ENCODE results near the gene ERC2.

ERC2 gene

DNA sequence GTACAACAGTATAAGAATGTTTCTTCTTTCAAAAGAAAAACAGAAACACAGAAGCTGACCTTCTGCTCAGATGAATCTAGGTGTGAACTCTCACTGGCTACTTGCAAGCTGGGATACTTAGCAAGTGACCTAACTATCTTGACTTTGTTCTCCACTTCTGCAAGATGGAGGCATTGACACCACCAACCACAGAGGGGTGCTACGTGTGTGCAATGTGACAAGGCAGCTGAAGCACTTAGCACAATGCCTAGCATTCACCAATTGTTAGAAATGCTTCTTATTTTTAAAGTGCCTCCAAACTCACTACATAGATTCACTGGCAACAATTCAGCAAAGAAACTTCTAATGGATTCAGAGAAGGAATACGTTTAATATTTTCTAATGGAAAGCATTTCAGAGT, 649.8 kb downstream of the ERC2 start:
- TF ChIP-seq CEBPB (IDR thresholded peaks at IDR 0.05) (no peak), EP300 (IDR thresholded peaks at IDR 0.05; ENCODE audit: borderline replicate concordance) (no peak), CREB1 (IDR thresholded peaks at IDR 0.05; ENCODE audit: low read depth) (no peak), RAD21 (IDR thresholded peaks at IDR 0.05; ENCODE audit: low read depth) (no peak), NFIC (IDR thresholded peaks at IDR 0.05) (no peak), TCF12 (IDR thresholded peaks at IDR 0.05; ENCODE audit: low read depth) (no peak), YY1 (IDR thresholded peaks at IDR 0.05; ENCODE audit: low read depth) (no peak), TAF1 (IDR thresholded peaks at IDR 0.05; ENCODE audit: low read depth) (no peak), EGR1 (IDR thresholded peaks at IDR 0.05) (no peak), TEAD4 (IDR thresholded peaks at IDR 0.05) (no peak)
- TF ChIP-seq, protein P1, sequence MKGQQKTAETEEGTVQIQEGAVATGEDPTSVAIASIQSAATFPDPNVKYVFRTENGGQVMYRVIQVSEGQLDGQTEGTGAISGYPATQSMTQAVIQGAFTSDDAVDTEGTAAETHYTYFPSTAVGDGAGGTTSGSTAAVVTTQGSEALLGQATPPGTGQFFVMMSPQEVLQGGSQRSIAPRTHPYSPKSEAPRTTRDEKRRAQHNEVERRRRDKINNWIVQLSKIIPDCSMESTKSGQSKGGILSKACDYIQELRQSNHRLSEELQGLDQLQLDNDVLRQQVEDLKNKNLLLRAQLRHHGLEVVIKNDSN (IDR thresholded peaks at IDR 0.05): no peak
- TF ChIP-seq, protein P2, sequence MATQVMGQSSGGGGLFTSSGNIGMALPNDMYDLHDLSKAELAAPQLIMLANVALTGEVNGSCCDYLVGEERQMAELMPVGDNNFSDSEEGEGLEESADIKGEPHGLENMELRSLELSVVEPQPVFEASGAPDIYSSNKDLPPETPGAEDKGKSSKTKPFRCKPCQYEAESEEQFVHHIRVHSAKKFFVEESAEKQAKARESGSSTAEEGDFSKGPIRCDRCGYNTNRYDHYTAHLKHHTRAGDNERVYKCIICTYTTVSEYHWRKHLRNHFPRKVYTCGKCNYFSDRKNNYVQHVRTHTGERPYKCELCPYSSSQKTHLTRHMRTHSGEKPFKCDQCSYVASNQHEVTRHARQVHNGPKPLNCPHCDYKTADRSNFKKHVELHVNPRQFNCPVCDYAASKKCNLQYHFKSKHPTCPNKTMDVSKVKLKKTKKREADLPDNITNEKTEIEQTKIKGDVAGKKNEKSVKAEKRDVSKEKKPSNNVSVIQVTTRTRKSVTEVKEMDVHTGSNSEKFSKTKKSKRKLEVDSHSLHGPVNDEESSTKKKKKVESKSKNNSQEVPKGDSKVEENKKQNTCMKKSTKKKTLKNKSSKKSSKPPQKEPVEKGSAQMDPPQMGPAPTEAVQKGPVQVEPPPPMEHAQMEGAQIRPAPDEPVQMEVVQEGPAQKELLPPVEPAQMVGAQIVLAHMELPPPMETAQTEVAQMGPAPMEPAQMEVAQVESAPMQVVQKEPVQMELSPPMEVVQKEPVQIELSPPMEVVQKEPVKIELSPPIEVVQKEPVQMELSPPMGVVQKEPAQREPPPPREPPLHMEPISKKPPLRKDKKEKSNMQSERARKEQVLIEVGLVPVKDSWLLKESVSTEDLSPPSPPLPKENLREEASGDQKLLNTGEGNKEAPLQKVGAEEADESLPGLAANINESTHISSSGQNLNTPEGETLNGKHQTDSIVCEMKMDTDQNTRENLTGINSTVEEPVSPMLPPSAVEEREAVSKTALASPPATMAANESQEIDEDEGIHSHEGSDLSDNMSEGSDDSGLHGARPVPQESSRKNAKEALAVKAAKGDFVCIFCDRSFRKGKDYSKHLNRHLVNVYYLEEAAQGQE (IDR thresholded peaks at IDR 0.05; ENCODE audit: low read depth): no peak
- TF ChIP-seq, protein P3, sequence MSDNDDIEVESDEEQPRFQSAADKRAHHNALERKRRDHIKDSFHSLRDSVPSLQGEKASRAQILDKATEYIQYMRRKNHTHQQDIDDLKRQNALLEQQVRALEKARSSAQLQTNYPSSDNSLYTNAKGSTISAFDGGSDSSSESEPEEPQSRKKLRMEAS (IDR thresholded peaks at IDR 0.05): no peak

DNA sequence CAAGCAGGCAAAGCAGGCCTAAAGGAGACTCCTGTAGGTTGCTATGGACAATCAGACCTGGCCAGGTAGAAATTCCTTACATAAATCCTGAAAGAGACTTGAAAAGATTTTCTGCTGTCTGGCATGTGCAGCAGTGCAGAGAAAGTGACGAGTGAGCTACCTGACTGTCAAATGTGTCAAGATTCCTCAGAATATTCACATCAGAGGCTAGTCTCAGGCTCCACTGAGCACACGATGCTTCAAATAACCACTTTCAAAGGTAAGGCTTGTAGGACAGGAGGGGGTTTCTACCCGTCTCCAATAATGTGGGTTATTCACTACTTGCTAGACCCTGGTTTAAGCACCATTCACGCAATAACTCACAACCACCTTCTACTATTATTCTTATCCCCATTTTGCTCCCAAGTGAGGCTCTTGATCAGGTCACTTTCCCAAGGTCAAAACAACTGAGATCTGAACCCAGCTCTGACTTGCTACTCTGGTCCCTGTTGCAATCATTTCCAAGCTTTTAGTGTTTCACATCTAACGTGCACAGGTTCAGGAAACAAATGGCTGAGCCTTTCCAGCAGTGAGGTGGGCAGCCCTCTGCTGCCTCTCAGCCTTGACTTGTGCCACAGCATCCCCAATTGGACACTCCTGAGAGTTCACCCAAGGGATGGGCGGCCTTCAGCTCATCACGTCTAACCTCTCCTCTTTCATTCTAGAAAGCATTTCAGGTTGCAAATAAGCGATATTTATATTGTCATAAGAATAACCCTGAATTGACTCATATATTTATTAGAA, 651.3 kb downstream of the ERC2 start:
- TF ChIP-seq EGR1 (IDR thresholded peaks at IDR 0.05) (no peak), FOXM1 (IDR thresholded peaks at IDR 0.05; ENCODE audit: borderline replicate concordance, low read depth) (no peak), YY1 (IDR thresholded peaks at IDR 0.05; ENCODE audit: low read depth) (no peak), CREB1 (IDR thresholded peaks at IDR 0.05; ENCODE audit: low read depth) (no peak), TAF1 (IDR thresholded peaks at IDR 0.05; ENCODE audit: low read depth) (no peak), ZBTB7A (IDR thresholded peaks at IDR 0.05; ENCODE audit: low read depth) (no peak), TCF12 (IDR thresholded peaks at IDR 0.05; ENCODE audit: low read depth) (no peak), TEAD4 (IDR thresholded peaks at IDR 0.05) (no peak), RAD21 (IDR thresholded peaks at IDR 0.05; ENCODE audit: low read depth) (no peak), NFIC (IDR thresholded peaks at IDR 0.05) (no peak), EP300 (IDR thresholded peaks at IDR 0.05; ENCODE audit: borderline replicate concordance) (no peak), CEBPB (IDR thresholded peaks at IDR 0.05) (no peak)
- TF ChIP-seq, protein P2 (IDR thresholded peaks at IDR 0.05; ENCODE audit: low read depth): no peak
- TF ChIP-seq, protein P1 (IDR thresholded peaks at IDR 0.05): no peak
- TF ChIP-seq, protein P3 (IDR thresholded peaks at IDR 0.05): no peak

DNA sequence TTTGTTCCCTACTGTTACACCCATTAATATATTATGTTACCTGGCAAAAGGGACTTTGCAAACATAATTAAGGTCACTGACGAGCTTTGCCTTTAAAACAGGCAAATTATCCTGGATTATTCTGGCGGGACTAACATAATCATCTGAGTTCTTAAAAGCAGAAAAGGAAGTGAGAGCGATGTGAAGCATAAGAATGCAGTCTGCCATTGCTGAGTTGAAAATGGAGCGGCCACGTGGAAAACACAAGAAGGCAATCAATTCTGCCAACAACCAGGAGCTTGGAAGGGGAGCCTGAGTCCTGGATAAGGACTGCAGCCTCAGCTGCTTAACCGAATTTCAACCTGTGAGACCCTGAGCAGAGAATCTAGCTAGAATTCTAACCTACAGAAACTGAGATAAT, 653.0 kb downstream of the ERC2 start:
- no peak for TF ChIP-seq CREB1 (IDR thresholded peaks at IDR 0.05; ENCODE audit: low read depth)
- no peak for TF ChIP-seq YY1 (IDR thresholded peaks at IDR 0.05; ENCODE audit: low read depth)

DNA sequence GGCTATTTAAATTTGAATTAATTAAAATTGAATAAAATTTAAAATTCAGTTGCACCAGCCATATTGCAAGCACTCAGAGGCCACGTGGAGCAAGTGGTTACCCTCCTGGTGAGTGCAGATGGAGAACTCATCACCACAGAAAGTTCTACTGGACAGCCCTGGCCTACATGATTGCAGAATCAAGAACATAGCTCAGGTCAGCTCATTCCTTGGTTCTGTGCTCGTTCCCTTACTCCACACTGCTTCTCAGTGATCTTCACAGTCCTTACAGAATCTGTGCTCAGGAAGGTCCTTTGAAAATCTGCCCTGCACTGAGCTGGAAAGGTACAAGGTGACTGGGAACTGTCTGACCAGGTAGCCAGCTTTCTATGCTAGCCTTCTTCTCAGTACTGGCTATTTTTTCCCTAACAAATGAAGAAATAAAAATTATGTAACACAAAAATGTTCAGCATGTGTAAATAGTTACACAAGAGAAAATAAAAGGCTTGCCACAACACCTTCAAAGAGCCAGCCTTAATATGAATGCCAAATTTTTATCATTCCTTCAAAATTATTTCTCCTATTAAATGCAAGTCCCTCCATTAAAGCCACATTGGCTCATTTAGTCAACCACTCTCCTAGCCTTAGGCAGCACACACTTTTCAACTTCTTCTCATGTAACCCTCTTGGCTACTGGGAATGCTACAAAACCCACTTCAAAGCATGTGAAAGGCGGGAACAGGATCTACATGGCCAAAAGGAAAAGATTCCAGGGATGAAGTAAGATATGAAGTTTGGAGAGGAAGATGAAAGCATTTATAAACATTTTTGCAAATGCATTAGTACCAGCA, 654.8 kb downstream of the ERC2 start:
- TF ChIP-seq TAF1 (IDR thresholded peaks at IDR 0.05; ENCODE audit: low read depth) (no peak), TEAD4 (IDR thresholded peaks at IDR 0.05) (no peak), EGR1 (IDR thresholded peaks at IDR 0.05) (no peak)

DNA sequence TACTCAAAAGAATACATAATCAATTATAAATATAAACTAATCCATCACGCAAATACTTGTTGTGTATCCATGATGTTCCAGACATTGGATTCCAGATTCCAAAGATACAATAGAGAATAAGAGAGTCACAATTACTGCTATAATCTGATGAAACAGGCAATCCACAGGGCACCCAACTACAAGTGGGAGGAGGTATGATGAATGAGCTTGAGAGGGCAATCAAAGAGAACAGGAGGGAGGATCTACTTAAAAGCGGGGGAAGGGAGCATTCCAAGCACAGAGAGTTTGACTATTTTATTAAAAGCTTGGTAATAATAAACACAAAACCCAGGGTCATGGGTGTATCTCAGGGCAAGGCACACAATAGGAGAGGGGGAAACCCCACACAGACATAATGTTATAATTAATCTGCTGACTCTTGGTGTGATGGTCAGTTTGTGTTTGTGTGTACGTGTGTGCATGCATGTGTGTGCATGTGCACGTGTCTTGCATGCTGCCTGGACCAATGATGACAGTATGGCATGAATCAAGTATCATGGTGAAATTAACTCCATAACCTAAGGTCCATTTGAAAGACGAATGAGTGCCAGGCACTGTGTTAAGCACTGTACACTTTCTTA, 655.8 kb downstream of the ERC2 start:
- TF ChIP-seq, protein P1 (IDR thresholded peaks at IDR 0.05): no peak
- TF ChIP-seq NFIC (IDR thresholded peaks at IDR 0.05): no peak
- TF ChIP-seq FOXM1 (IDR thresholded peaks at IDR 0.05; ENCODE audit: borderline replicate concordance, low read depth): no peak
- no peak for TF ChIP-seq TEAD4 (IDR thresholded peaks at IDR 0.05)
- no peak for TF ChIP-seq CREB1 (IDR thresholded peaks at IDR 0.05; ENCODE audit: low read depth)
- no peak for TF ChIP-seq CEBPB (IDR thresholded peaks at IDR 0.05)
- TF ChIP-seq RAD21 (IDR thresholded peaks at IDR 0.05; ENCODE audit: low read depth): no peak
- TF ChIP-seq EGR1 (IDR thresholded peaks at IDR 0.05): no peak
- no peak for TF ChIP-seq EP300 (IDR thresholded peaks at IDR 0.05; ENCODE audit: borderline replicate concordance)

Data from Ishikawa (cell line).